Kidney (tissue), 14 donors: Measurements from ENCODE around the gene LAMB3. TPM values are rescaled to one million over a fixed set of nuclear protein-coding genes. Genes with fewer than 3 reads are reported as not detected.

Experiments used
- DNase-seq, 5 donors: peaks; one replicate each; pipeline ENCODE4 v3.0.0-alpha.2; 2013 to 2020
- FAIRE-seq: peaks from 2 replicates; lab custom pipeline; 2012; peaks lifted over from hg19 to GRCh38; lab: Jason Lieb, UNC
- H3K27ac ChIP-seq, 2 donors: one replicate each; pipeline ENCODE4 v1.7.0; 2013; ENCODE audit warnings: low read depth in 2 of 2, low read length in 2 of 2, inconsistent platforms in 1 of 2
- H3K27me3 ChIP-seq: one replicate; pipeline ENCODE4 v1.7.1; 2013; ENCODE audit warnings: low read length, inconsistent platforms; ENCODE audit not compliant: control insufficient read depth, insufficient read depth
- H3K36me3 ChIP-seq, 3 donors: one replicate each; pipeline versions ENCODE4 v1.7.0 to v1.7.1; 2013; ENCODE audit warnings: low read length in 3 of 3, control low read depth in 1 of 3, inconsistent platforms in 1 of 3; ENCODE audit not compliant: insufficient read depth in 3 of 3, control insufficient read depth in 2 of 3
- H3K4me1 ChIP-seq, 3 donors: one replicate each; pipeline versions ENCODE4 v1.7.0 to v1.7.1; 2013; ENCODE audit warnings: low read length in 3 of 3, inconsistent platforms in 1 of 3, low read depth in 1 of 3; ENCODE audit not compliant: control insufficient read depth in 2 of 3, insufficient read depth in 2 of 3
- H3K4me3 ChIP-seq, 3 donors: one replicate each; pipeline versions ENCODE4 v1.7.0 to v1.8.1; 2013; ENCODE audit warnings: low read length in 3 of 3, control low read depth in 1 of 3, inconsistent platforms in 1 of 3
- H3K9ac ChIP-seq, 3 donors: one replicate each; pipeline versions ENCODE4 v1.7.0 to v1.7.1; 2013; ENCODE audit warnings: low read length in 3 of 3, control low read depth in 1 of 3, inconsistent platforms in 1 of 3
- H3K9me3 ChIP-seq, 3 donors: one replicate each; pipeline versions ENCODE4 v1.7.0 to v1.7.1; 2013; ENCODE audit warnings: low read length in 3 of 3, control low read depth in 1 of 3, inconsistent platforms in 1 of 3; ENCODE audit not compliant: control insufficient read depth in 2 of 3, insufficient read depth in 1 of 3
- intact Hi-C: fragments of 100-400 bp; cut with DNase I; formaldehyde crosslinking; loops from one replicate; pipeline ENCODE4 v1.11.1; 2022
- polyA plus RNA-seq: library from polyadenylated mRNA; stranded (reverse); fragments of 350-450 nt; fragmentation: Illumina TruSeq; extraction: RNeasy Lipid Tissue Mini Kit (QIAGEN cat#74804); gene quantifications from one replicate; pipeline ENCODE4 v1.2.3, GENCODE V29; 2014; ENCODE audit warnings: low read depth, low replicate concordance; ENCODE audit not compliant: insufficient read depth
- total RNA-seq: library from RNA; stranded (reverse); fragmentation: NEBNext Ultra II Directional; extraction: Animal tissue kit (Norgen Biotek cat#: 25700); gene quantifications from one replicate; pipeline ENCODE4 v1.2.1, GENCODE V29; 2021
- TF ChIP-seq, protein P1 (sequence below): IDR thresholded peaks from 3 replicates; pipeline ENCODE4 v1.5.1; 2012; ENCODE audit warnings: mild to moderate bottlenecking, moderate library complexity, borderline replicate concordance; ENCODE audit not compliant: insufficient read depth; ENCODE audit errors: extremely low read depth
- donor health status: control.
- donor health status: control.
- donor health status: control.
- donor health status: control.
- donor health status: control.
- donor health status: DM: yes; HTN: yes; CAD: no.
- donor health status: Normal renal cell carcinoma (clear cell type).

LAMB3 gene
- total and polyA plus RNA-seq, 2 donors from 2014 or later = 2.5 to 59.7 TPM

DNA sequence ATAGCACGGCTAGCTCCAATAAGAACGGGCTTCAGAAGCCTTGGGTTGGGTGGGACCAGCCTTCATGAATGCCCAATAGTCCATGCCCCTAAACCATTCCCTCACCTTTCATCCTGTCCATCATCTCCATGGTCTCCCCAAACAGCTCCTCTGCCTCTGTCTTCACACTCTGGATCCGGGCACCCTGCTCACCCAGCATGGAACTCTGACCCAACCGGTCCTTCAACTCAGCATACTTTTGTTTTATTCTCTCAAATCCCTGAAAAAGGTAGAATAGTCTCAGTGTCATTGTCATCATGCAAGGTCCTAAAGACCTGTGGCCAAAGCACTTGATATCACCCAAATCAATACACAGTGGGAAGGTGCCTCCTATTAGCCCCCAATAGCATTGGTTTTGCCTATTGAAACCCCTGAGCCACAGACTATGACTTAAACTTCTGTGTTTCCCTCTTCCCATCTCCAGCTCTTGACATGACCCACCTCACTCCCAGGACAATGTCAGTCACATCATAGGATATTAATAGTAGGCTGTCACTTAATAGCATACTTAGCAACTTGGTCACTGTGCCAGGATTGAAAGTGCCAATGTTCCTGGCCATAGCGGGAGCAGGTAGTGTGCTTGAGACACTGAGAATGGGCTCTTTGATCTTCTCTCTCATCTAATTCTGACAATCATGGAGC is 35.7 kb downstream of the LAMB3 start:
- Histone ChIP-seq H3K27ac (no peak overlapping the region), H3K4me3 (no peak overlapping the region), H3K27me3 (no peaks in the 10 kb centered on the region), H3K4me1 (peaks cover 0 to 12% (median 0%) of the 10 kb centered on the region in 3 donors), H3K9me3 (no peaks in the 10 kb centered on the region), H3K9ac (no peak overlapping the region), H3K36me3 (no peaks in the 10 kb centered on the region)
- FAIRE-seq = no peak
- DNase-seq = no peak
- TF ChIP-seq, protein P1, sequence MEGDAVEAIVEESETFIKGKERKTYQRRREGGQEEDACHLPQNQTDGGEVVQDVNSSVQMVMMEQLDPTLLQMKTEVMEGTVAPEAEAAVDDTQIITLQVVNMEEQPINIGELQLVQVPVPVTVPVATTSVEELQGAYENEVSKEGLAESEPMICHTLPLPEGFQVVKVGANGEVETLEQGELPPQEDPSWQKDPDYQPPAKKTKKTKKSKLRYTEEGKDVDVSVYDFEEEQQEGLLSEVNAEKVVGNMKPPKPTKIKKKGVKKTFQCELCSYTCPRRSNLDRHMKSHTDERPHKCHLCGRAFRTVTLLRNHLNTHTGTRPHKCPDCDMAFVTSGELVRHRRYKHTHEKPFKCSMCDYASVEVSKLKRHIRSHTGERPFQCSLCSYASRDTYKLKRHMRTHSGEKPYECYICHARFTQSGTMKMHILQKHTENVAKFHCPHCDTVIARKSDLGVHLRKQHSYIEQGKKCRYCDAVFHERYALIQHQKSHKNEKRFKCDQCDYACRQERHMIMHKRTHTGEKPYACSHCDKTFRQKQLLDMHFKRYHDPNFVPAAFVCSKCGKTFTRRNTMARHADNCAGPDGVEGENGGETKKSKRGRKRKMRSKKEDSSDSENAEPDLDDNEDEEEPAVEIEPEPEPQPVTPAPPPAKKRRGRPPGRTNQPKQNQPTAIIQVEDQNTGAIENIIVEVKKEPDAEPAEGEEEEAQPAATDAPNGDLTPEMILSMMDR = no peak
- intact Hi-C loops = no loop called here

DNA sequence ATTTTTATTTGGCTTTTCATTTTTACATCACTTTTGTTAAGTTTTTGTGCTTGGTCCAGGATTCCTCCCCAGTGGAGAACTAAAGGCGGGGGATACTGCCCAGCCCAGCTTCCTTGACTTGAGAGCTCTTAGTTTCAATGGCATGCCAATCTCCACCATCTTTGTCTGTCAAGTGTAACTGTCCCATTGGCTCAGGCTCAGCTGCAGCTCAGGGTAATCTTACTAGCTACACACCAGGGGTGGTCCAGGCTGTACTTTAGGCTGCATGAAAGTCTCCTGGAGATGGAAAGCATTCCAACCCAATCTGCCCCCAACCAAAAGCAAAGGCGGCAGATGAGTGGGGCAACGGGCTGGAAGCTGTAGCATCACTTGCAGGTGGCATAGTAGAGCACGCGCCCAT is 37.3 kb downstream of the LAMB3 start:
- Histone ChIP-seq H3K36me3 (no peaks in the 10 kb centered on the region), H3K4me3 (no peak overlapping the region), H3K27ac (no peak overlapping the region), H3K4me1 (no peaks in the 10 kb centered on the region), H3K27me3 (no peaks in the 10 kb centered on the region), H3K9me3 (no peaks in the 10 kb centered on the region), H3K9ac (no peak overlapping the region)
- FAIRE-seq (no peak), DNase-seq (no peak)
- TF ChIP-seq, protein P1 = no peak
- intact Hi-C loops = no loop called here

DNA sequence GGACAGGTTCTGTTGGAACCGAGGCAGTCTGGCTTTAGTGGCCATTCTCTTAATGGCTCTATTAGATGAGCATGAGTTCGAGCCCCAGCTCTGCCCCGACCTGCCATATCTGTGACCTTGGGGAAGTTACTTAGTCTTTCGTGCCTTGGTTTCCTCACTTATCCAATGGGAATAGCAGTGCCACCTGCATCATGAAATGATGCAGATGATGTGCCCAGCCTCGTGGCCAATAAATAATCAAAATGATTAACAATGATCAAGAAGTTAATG is 38.1 kb downstream of the LAMB3 start:
- no peaks in the 10 kb centered on the region for H3K9me3 ChIP-seq
- no peak overlapping the region for H3K27ac ChIP-seq
- H3K9ac ChIP-seq = no peak overlapping the region
- TF ChIP-seq, protein P1 = no peak
- FAIRE-seq = no peak
- no peak overlapping the region for H3K4me3 ChIP-seq
- no peak for DNase-seq
- intact Hi-C loops = no loop called here
- H3K36me3 ChIP-seq = no peaks in the 10 kb centered on the region
- H3K27me3 ChIP-seq = no peaks in the 10 kb centered on the region
- H3K4me1 ChIP-seq = no peaks in the 10 kb centered on the region
